Measurements from ENCODE around the gene SH3RF3. TPM values are rescaled to one million over a fixed set of nuclear protein-coding genes. Genes with fewer than 3 reads are reported as not detected.

SH3RF3 gene
- total RNA-seq, 2 donors from 2014 or later, result 1.3 to 2.7 TPM

GRCh38 chr2:109487871-109488655, 359.1 kb downstream of the SH3RF3 start:
- DNase-seq, result no peak
- intact Hi-C loops (cut with DNase I, micrococcal nuclease), result no loop called here
- no peak for ATAC-seq

- no peak for DNase-seq
- intact Hi-C loops (cut with DNase I, micrococcal nuclease), result no loop called here
- ATAC-seq, result no peak
These were observed 360.3 kb downstream of the SH3RF3 start for GRCh38 chr2:109489296-109489695.

GRCh38 chr2:109493176-109493935, 364.4 kb downstream of the SH3RF3 start:
- ATAC-seq, result no peak
- no peak for DNase-seq
- intact Hi-C loops (cut with DNase I, micrococcal nuclease), result no loop called here

- intact Hi-C loops (cut with DNase I, micrococcal nuclease), result no loop called here
- DNase-seq (peak; percentile 61 to 65), ATAC-seq (peak; percentile 83)
These were observed 365.3 kb downstream of the SH3RF3 start for GRCh38 chr2:109494351-109494750.

GRCh38 chr2:109497463-109497862, 368.5 kb downstream of the SH3RF3 start:
- DNase-seq, result no peak
- intact Hi-C loops (cut with DNase I, micrococcal nuclease), result no loop called here
- ATAC-seq, result peak; percentile 28

GRCh38 chr2:109497911-109498870, 369.2 kb downstream of the SH3RF3 start:
- intact Hi-C loops (cut with DNase I, micrococcal nuclease), result no loop called here
- DNase-seq, result no peak
- peak; percentile 23 for ATAC-seq

- intact Hi-C loops (cut with DNase I, micrococcal nuclease), result no loop called here
- no peak for DNase-seq
- no peak for ATAC-seq
These were observed 369.9 kb downstream of the SH3RF3 start for GRCh38 chr2:109498906-109499305.

- ATAC-seq (peak; percentile 75), DNase-seq (peak; percentile 66 to 67)
- intact Hi-C loops (cut with DNase I, micrococcal nuclease), result no loop called here
These were observed 370.6 kb downstream of the SH3RF3 start for GRCh38 chr2:109499566-109499965.

GRCh38 chr2:109500910-109501309, 371.9 kb downstream of the SH3RF3 start:
- ATAC-seq (no peak), DNase-seq (no peak)
- intact Hi-C loops (cut with DNase I, micrococcal nuclease), result loop anchor here in 1 of 2 donors (5.0 kb wide), 1 partner anchor 374 kb away; the partner anchor contains the start of gene SH3RF3

- intact Hi-C loops (cut with DNase I, micrococcal nuclease), result loop anchor here in 1 of 2 donors (5.0 kb wide), 1 partner anchor 374 kb away; the partner anchor contains the start of gene SH3RF3
- DNase-seq (no peak), ATAC-seq (no peak)
These were observed 372.5 kb downstream of the SH3RF3 start for GRCh38 chr2:109501461-109501860.

GRCh38 chr2:109503191-109503590, 374.2 kb downstream of the SH3RF3 start:
- ATAC-seq (no peak), DNase-seq (no peak)
- intact Hi-C loops (cut with DNase I, micrococcal nuclease), result loop anchor here in 1 of 2 donors (5.0 kb wide), 1 partner anchor 376 kb away; the partner anchor contains the start of gene SH3RF3

- DNase-seq (no peak), ATAC-seq (no peak)
- intact Hi-C loops (cut with DNase I, micrococcal nuclease), result loop anchor here in 1 of 2 donors (5.0 kb wide), 1 partner anchor 380 kb away; the partner anchor contains the start of gene SH3RF3
These were observed 378.2 kb downstream of the SH3RF3 start for GRCh38 chr2:109507217-109507616.

- no peak for DNase-seq
- ATAC-seq, result no peak
- intact Hi-C loops (cut with DNase I, micrococcal nuclease), result loop anchor here in 1 of 2 donors (5.0 kb wide), 1 partner anchor 381 kb away; the partner anchor contains the start of gene SH3RF3
These were observed 378.8 kb downstream of the SH3RF3 start for GRCh38 chr2:109507828-109508227.

- DNase-seq, result no peak
- intact Hi-C loops (cut with DNase I, micrococcal nuclease), result loop anchor here in 1 of 2 donors (5.0 kb wide), 1 partner anchor 381 kb away; the partner anchor contains the start of gene SH3RF3
- ATAC-seq, result no peak
These were observed 379.6 kb downstream of the SH3RF3 start for GRCh38 chr2:109508556-109508955.

- intact Hi-C loops (cut with DNase I, micrococcal nuclease), result no loop called here
- DNase-seq, result peak; percentile 63 to 88
- peak; percentile 89 for ATAC-seq
These were observed 381.4 kb downstream of the SH3RF3 start for GRCh38 chr2:109510136-109511028.

- ATAC-seq (no peak), DNase-seq (no peak)
- intact Hi-C loops (cut with DNase I, micrococcal nuclease), result no loop called here
These were observed 382.2 kb downstream of the SH3RF3 start for GRCh38 chr2:109511168-109511567.

GRCh38 chr2:109512076-109512475, 383.1 kb downstream of the SH3RF3 start:
- ATAC-seq, result no peak
- intact Hi-C loops (cut with DNase I, micrococcal nuclease), result no loop called here
- DNase-seq, result no peak

- DNase-seq (no peak), ATAC-seq (no peak)
- intact Hi-C loops (cut with DNase I, micrococcal nuclease), result no loop called here
These were observed 384.2 kb downstream of the SH3RF3 start for GRCh38 chr2:109513230-109513629.

All from left colon (tissue), 2 donors.